Activated gamma-delta T cell (primary cell): ENCODE measurements around the gene MLLT1.

Source experiments
- DNase-seq: peaks from one replicate; lab custom pipeline; 2025; lab: John Stamatoyannopoulos, UW

The MLLT1 gene

DNA sequence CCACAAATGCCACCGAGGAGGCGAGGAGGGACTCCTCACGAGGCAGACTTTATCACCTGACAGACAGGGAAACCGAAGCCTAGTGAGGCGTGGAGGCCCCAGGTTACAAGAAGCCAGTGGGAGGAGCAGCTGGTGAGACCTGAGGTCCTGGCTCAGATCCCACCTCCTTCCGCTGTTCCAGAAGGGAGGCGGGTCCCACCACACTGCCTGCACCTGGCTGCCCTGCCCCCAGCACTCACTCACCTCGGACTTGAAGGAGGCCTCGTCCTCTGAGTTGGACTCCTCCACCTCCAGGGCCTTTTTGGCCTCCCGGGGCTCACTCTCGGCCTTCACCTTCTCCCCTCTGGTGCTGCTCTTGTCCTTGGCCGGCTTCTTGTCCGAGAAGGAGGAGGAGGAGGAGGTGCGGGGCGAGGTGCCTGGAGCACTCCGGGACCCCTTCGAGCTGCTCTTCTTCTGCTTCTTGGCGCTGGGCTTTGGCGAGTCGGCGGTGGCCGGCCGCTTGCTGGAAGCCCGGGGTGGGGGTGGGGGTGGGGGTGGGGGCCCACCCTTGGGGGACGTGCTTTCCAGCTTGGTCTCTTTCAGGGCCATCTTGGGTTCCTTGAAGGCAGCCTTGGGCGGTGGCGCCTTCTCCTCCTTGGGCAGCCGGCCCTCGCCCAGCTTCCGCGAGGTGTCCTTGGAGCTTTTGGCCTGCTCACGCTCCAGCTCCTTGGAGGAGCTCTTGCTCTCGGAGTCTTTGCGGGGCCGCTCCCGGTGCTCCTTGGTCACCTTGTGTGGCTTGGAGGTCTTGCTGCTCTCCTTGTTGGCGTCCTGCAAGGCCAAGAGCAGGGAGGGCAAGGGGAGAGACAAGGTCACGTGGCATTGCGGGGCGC, 57.7 kb downstream of the MLLT1 start:
- DNase-seq: no peak

DNA sequence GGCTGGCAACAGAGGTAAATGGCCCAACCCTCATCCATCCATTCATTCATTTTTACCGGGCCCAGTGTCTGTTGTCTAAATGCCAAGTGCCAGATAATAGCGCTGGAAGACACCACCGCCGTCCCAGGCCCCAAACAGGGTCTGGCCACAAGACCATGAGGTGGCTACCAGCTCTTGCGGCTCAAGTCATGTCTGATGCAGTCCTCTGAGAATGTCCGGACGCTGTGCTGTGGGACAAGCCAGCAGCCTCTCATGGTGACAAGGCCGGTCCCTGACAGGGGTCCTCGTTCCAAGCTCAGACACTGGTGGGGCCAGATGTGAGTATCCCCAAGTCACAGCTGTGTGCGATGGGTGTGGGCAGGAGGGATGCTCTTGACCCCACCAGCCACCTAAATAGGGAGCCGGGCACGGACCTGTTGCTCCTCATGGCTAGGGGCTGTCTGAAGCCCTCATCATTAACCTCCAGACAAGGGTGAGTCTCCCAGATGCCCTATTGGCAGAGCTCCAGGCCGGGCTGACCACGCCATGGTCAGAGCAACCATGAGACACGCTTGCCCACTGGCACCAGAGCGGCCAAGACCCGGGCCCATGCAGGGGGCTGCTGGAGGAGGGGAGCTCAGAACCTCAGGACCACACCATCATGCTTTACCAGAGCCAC, 58.4 kb downstream of the MLLT1 start:
- no peak for DNase-seq

DNA sequence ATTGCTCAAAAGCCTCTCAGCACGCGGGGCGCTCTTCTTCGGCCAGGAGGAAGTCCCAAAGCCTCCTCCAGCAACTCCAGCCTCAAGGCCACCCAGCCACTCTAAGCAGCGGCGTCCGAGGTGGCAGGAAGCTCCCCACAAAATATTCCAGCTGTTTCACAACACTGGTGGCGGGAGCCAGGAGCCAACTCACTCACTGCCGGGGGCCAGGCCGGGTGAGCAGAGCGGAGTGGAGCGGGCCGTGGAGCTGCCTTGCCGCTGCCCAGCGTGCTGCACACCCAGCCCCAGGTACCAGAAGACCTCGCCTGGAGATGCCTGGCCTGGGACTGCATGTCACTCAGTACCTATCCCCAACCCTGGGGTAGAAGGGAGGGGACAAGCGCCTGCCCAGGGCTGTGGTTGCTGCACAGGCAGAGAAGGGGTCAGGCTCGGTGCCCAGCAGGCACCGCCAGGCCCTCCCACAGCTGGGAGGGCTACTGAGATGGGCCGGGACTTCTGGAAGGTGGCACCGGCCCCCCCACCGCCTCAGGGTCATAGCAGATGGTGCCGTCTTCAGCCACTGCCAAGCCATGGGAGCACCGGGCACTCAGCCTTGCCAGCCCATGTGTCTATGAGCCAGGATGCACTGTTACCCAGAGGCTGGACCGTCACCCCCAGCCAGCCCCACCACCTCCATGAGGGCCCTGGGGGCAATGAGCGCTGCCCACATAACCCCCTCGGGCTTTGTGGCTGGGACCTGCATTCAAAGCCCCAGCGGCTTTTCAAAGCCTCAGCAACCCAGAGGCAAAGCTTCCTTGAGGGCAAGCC, 59.2 kb downstream of the MLLT1 start:
- no peak for DNase-seq

DNA sequence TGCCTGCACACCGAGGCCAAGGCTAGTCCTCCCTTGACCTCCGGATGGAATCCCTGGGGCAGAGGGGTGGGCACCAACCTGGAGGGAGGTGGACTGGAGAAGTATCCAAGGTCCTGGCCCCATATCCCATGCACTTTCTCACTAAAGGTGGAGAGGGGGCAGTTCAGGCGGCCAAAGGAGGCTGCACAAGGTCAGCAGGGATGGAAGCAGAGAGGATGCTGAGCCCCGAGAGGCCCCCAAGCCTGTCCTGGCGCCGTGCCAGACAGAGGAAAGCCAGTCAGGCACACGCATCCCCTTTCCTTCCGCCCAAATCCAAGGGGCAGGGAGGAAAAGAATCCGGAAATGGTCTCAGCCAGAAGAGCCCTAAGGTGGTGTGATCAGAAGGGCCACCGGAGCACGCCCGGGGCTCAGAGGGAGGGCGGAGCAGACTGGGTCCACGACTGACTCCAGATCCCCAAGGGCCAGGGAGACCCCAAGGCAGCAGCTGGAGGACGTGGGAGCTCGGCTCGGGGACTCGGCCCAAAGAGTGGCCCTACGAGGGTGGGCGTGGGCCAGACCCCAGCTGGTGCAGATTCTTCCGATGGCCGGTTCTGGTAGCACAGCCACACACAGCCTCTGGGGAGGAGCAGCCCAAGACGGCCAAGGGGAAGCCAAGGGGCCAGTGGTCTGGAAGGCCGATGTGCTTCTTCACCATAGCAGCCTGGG, 60.0 kb downstream of the MLLT1 start:
- no peak for DNase-seq

DNA sequence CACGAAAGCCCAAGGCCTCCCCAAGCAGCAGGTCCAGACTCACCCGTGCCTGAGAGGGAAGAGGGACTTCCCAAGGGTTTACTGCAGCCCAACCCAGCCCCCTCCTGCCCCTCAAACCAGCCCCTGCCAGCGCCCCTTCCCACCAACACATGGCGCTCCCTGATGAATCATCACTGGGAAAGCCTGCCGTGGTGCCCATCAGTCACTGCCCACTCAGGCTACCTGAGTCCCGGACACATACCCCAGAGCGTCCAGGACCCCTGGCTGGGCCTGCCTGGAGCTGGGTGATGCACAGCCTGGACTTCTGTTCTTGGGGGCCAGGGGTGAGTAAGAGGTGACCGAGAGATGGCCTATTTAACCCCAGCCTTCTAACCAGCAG, 60.6 kb downstream of the MLLT1 start:
- no peak for DNase-seq

DNA sequence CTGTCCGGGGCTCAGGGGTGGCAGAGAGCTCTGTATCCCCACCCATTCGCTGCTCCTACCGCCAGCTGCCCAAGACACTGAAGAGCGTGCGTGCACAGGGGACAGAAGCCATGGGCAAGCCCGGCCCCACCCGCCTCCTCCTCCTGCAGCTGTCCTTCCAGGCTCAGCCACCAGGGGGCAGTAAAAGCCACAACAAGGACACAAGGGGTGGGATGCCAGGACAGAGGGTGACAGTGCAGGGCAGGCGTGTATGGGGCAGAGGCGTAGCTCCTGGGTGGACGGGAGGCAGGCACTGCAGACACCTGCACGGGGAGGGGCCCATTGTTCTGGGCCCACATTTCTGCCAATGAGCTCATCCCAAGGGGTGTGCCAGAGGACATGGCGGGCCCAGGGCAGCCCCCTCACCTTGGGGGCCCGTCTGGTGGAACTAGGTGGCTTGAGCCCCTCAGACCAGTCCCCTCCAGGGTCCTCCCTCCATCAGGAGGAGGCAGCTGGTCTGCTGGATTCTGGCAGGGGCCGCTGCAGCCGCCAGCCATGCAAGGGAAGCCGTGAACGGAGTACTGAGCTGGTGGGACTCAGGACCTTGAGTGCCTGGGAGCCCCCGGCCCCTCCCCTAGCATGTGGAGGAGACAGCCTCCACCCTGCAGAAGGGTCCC, 61.2 kb downstream of the MLLT1 start:
- no peak for DNase-seq

DNA sequence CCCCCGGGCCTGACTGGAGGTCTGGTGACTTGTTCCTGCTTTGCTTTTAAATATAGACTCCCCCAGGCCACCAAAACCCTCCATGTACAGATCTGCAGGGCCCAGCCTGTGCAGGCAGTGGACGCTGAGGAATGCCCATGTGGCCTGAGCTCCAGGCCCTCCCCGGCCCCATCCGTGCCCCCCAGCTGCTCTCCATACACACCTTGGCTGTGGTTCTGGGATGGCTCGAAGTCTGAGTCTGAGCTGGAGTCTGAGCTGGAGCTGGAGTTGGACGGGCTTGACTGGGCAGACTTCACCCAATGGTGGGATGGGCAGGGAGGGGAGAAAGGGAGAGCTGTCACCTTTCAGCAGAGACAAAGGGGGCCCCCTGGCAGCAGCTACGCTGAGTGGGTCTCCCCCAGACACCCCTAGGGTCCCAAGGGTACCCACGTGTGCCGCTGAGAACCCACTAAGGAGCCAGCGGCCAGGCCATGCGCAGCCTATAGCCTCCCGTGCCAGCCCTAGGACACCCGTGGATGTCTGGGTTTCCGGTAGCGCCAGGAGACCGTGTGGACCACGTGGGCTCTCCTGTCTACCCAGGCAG, 61.9 kb downstream of the MLLT1 start:
- DNase-seq: no peak

DNA sequence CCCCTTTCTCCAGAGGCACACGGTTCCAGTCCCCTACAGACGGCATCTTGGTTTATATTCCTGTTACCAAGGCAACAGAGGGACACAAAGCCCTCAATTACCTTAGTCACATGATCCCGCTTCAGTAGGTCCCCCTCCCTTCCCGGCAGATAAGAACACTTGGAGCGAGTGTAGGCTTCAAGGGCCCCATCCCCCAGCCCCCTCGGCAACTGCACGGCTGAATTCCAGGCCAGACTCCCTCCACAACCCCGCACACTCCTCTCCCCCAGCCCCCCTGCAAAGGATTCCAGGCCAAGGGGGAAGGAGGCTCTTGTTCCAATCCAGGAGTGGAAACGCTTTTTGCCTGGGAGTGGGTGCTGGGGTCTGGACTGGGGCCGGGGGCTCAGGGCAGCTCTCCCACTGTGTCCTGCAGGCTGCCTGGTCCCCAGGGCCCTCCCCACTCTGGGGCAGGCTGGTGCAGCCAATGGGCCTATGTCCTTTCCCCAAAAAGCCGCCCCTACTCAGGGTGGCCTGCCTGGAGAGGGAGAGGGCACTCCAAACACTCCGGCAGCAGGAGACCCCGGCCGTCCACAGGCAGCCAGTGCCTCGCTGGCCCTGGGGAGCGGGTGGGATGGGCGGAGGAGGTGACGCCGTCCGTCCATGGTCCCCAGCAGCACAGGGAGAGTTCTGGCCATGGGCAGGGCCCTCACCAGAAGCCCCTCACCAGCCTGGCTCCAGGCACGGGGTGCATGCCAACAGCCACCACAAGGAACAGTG, 62.6 kb downstream of the MLLT1 start:
- no peak for DNase-seq

DNA sequence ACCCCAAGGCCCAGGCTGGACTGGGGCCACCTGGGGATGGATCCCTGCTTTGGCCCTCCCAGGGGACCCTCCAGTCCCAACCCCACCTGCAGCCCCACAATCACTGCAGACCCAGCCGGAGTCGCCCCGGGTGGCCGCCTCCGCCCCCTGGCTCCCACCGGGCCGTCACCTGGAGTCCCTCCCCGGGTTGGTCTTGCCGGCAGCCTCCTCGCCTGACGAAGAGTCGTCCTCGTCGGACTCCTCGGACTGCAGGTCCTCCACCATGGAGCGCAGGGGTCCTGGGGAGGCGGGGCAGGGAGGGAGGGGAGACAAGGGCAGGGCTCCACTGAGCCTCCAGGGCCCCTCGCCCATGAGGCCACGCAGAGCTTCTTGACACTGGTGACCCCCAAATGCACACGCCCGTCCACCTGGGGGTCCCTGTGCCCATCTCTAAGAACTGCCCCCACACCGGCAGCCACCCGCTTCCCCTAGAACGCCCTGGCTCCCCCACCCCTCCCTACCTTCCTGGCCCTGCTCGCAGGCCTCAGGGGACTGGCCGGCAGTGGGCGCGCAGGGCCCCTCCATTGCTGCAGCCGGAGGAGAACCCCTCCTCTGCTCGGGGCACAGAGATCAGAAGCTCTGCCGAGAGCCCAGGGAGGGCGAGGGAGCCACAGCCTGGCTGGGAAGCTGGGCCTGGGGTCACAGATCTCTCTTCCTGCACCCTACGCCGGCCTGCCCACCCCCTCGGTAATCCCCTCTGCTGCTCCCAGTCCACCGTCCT, 63.4 kb downstream of the MLLT1 start:
- no peak for DNase-seq

DNA sequence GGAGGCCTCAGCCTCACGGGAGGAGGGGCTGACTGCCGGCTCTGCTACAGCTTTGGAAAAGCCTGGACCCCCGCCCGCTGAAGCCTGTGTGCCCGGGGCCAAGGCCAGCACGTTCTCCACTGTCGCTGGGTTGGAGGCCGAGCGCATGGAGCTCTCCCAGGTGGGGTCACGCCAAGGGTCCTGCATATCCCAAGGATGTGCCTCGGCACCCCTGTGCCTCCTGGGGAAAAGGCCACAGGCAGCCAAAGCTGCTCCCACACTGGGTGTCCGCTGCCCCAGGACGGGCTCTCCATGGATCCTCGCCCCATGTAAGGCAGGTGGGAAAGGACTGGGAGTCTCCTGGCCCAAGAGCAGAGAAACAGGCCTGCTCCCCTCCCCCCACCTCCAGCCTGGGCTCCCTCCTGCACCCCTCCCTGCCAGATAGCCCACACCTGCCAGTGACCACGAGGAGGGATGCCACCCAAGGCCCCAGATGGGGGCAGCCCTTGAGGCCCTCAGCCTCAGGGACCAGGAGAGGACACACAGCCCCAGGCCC, 64.0 kb downstream of the MLLT1 start:
- DNase-seq: no peak

DNA sequence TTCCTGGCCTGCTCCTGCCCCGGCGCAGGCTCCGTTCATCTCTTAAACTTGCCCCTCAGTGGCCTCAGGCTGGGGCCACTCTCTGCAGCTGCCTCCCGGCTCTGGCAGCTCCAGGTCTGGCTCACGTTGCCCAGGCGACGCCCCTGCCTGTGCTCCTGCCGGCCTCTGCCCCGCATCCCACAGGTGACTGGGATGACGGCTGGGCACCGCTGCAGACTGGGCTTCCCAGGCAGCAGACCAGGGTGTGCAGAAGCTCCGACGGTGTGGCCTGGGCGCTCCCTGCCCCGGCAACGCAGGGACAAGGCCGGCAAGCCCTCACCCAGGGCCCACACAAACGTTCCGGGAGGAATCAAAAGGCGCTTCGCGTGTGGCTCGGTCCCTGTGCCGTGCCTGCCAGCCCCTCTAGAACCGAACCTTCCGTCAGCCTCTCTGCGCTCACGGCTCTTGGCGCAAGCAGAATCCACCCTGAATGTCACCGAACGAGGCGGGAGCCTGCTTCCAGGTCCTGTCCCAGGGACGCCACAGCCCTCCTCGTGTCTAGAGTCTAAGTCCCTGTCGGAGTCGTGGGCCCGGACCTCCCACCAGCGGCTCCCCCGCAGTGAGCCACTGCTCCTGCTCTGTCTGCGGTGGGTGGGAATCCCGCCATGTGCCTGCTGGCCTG, 64.8 kb downstream of the MLLT1 start:
- DNase-seq: no peak

DNA sequence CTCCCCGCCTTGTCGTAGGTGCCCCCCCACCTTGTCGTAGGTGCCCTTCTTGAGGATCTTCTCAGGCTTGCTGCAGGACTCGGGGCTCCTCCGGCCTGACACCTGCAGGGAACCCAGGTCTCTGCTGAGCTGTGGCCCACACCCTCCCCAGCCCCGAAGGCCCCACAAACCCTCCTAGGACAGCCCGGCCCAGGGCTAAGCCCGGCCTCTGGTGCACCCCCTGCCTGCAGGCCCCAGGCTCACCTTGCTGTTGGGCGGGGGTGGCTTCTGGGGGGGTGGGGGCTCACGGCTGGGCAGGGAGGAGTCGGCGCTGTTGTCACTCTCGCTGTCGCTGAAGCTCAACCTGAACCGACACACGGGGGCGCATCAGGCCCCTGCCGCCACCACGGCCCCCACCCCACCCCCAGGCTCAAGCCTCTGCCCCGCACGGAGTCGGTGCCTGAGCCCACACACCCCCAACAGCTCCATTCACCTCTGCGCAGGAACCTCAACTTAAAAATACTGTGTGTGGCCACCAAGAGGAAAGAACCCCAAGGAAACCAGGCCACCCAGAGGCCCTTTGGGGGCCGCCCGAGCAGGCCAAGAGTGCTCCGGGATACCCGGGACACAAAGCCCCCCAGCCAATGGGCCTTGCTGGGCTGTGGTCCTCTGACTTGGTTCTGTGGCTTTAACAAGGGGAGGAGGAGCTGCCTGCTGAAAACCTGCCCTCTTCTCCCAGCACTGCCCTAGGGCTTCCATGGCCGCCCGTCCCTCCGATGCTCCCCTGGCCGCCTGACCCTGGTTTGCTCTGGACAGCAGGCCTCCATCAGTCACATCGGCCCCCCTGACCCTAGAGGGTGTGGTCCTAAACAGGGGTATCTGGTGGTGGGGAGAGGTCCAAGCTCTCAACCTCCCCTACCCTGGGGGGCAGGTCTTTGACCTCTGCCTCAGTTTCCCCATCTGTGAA, 65.8 kb downstream of the MLLT1 start:
- DNase-seq: no peak

DNA sequence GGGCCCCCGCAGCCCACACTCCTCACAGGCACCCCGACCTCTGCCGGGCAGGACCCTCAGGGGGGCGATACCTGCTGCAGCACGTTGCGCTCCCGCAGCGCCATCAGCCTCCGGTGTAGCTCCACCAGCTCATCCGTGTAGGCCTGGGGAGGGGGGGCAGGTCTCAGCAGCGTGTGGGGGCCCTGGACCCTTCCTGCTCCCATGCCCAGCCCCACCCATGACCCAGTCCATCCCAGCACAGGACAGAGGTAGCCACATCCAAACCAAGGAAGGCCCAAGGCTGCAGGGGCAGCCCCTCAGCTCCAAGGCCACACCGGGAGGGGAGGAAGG, 66.5 kb downstream of the MLLT1 start:
- no peak for DNase-seq

DNA sequence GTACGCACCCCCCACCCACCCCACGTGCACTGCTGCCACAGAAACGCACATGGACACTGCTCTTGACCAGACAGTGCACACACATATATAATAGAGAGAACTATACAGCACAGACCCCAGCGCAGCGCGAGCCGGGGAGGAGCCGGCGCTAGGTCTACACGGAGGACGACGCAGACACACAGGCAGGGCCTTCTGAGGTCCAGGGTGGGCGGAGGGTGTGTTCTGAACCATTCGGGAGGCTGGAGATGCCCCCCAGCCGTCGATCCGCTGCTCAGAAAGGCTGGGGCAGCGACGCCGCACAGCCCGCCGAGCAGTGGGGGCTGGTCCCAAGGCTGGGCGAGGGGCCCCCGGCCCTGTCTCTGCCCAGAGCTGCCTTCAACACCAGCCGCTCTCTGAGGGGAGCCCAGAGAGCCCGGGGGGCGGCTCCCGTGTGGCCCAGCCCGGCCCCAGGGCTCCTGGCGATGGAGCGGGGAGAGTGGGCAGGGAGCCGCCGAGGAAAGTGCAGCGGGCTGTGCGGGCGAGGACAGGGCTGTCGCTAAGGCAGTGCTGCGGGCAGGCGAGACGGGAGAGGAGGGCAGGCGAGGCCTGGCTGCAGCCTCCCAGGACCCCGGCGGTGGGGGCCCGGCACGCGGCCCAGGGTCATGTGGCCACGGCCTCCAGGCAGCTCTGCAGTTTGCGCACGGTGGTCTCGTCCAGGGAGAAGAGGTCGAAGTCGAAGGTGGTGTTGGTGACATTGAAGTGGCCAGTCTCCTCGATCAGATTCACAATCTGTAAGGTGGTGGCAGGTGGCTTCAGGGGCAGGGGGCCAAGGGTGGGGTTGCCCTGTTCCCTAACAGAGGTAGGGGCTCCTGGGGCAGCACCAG, 67.1 kb downstream of the MLLT1 start:
- DNase-seq: no peak

DNA sequence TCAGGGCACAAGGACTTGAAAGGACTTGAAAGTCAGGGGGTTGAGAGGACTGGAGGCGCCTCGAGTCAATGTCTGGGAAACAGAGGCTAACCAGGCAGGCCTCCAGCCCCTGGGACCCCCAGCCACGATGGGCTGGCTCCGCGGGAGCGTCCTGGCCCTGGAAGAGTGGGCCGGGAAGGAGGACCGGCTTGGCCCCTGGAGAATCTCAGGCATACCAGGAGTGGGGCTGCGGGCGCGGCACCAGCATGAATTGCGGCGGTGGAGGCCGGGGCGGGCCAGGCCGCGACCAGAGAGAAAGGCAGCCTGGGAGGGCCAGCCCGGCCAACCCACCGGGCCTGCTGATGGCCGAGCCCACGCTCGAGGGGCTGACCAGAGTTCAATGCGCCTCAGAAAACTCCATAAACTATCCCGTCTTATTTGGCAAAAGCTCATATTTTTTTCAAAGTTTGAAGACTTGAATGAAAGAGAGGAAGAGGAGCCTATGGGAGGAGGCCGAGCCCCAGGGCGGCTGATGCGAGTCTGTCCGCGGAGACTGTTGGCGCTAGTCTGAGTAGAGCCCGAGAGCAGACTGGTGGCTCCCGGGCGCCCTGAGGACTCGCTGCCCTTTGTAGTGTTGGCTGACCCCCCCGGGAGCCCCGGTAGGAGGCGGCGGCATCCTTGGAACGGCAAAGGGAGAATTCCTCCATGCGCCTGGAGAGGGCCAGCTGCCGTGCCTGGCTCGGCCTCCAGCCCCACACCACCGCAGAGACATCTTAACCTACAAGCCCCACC, 68.0 kb downstream of the MLLT1 start:
- DNase-seq: no peak
